Neuronal stem cell (in vitro differentiated cells): ENCODE results near the gene OR2AT4.

Source experiments
- DNase-seq: peaks from one replicate; pipeline ENCODE4 v3.0.0-alpha.2; 2013; ENCODE audit warnings: low spot score
- H2AFZ ChIP-seq: one replicate; pipeline ENCODE4 v1.6.1; 2013; ENCODE audit warnings: mild to moderate bottlenecking, low read length, inconsistent platforms
- H2AK5ac ChIP-seq: 2 replicates; pipeline ENCODE4 v1.6.1; 2013; ENCODE audit warnings: low read depth, mild to moderate bottlenecking, inconsistent platforms, low read length, moderate library complexity, mixed read lengths
- H2BK120ac ChIP-seq: 2 replicates; pipeline ENCODE4 v1.6.1; 2013; ENCODE audit warnings: low read depth, mild to moderate bottlenecking, inconsistent platforms, low read length, moderate library complexity, mixed read lengths
- H2BK12ac ChIP-seq: one replicate; pipeline ENCODE4 v1.6.1; 2013; ENCODE audit warnings: low read length, inconsistent platforms
- H2BK15ac ChIP-seq: 2 replicates; pipeline ENCODE4 v1.6.1; 2013; ENCODE audit warnings: mild to moderate bottlenecking, low read length, inconsistent platforms, mixed read lengths
- H2BK5ac ChIP-seq: one replicate; pipeline ENCODE4 v1.6.1; 2013; ENCODE audit warnings: inconsistent platforms, mild to moderate bottlenecking, low read length, moderate library complexity
- H3K14ac ChIP-seq: one replicate; pipeline ENCODE4 v1.6.1; 2013; ENCODE audit warnings: low read length, inconsistent platforms
- H3K18ac ChIP-seq: 2 replicates; pipeline ENCODE4 v1.6.1; 2013; ENCODE audit warnings: low read length, inconsistent platforms
- H3K23ac ChIP-seq: 2 replicates; pipeline ENCODE4 v1.6.1; 2013; ENCODE audit warnings: low read depth, mild to moderate bottlenecking, mixed read lengths, low read length, inconsistent platforms; ENCODE audit not compliant: poor library complexity
- H3K27ac ChIP-seq: replicated peaks from 3 replicates; pipeline ENCODE4 v1.5.1; 2013; ENCODE audit warnings: low read length, inconsistent platforms
- H3K27me3 ChIP-seq, 3 experiments: 2 replicates each; pipeline ENCODE4 v1.6.1; 2013; ENCODE audit warnings: low read length in 3 of 3, mild to moderate bottlenecking in 2 of 3, inconsistent platforms in 1 of 3, low read depth in 1 of 3, mixed read lengths in 1 of 3, moderate library complexity in 1 of 3; ENCODE audit not compliant: control insufficient read depth in 3 of 3, insufficient read depth in 3 of 3
- H3K36me3 ChIP-seq, 2 donors: replicated peaks in 1 of 2; 2 replicates each; pipeline ENCODE4 v1.6.1; 2013; ENCODE audit warnings: low read length in 2 of 2; ENCODE audit not compliant: control insufficient read depth in 2 of 2, insufficient read depth in 2 of 2
- H3K4ac ChIP-seq: 2 replicates; pipeline ENCODE4 v1.6.1; 2013; ENCODE audit warnings: inconsistent platforms, mild to moderate bottlenecking, low read length, moderate library complexity
- H3K4me1 ChIP-seq, 2 donors: 1 replicate in 1 of 2; 2 replicates in 1 of 2; pipeline ENCODE4 v1.6.1; 2013; ENCODE audit warnings: low read length in 2 of 2, low read depth in 1 of 2; ENCODE audit not compliant: control insufficient read depth in 2 of 2, insufficient read depth in 1 of 2
- H3K4me2 ChIP-seq: one replicate; pipeline ENCODE4 v1.6.1; 2013; ENCODE audit warnings: mild to moderate bottlenecking, low read length, inconsistent platforms; ENCODE audit not compliant: insufficient read depth, poor library complexity, severe bottlenecking
- H3K4me3 ChIP-seq, 2 donors: 2 replicates each; pipeline ENCODE4 v1.5.1; 2013; ENCODE audit warnings: low read length in 2 of 2, mild to moderate bottlenecking in 2 of 2, inconsistent platforms in 1 of 2, moderate library complexity in 1 of 2
- H3K79me1 ChIP-seq: one replicate; pipeline ENCODE4 v1.6.1; 2013; ENCODE audit warnings: low read depth, mild to moderate bottlenecking, inconsistent platforms, low read length, moderate library complexity
- H3K9ac ChIP-seq: one replicate; pipeline ENCODE4 v1.6.1; 2013; ENCODE audit warnings: mild to moderate bottlenecking, low read depth, low read length, inconsistent platforms; ENCODE audit not compliant: poor library complexity
- H3K9me3 ChIP-seq, 2 donors: replicated peaks in 1 of 2; 2 replicates each; pipeline versions ENCODE3 to v1.6.1; 2013; ENCODE audit warnings: low read length in 2 of 2, mild to moderate bottlenecking in 2 of 2, inconsistent platforms in 1 of 2, low read depth in 1 of 2, mixed read lengths in 1 of 2, moderate library complexity in 1 of 2; ENCODE audit not compliant: control insufficient read depth in 2 of 2, insufficient read depth in 1 of 2
- H4K8ac ChIP-seq: one replicate; pipeline ENCODE4 v1.6.1; 2013; ENCODE audit warnings: low read depth, mild to moderate bottlenecking, inconsistent platforms, low read length, moderate library complexity
- H4K91ac ChIP-seq: one replicate; pipeline ENCODE4 v1.6.1; 2013; ENCODE audit warnings: low read length, low read depth, mild to moderate bottlenecking, inconsistent platforms; ENCODE audit not compliant: poor library complexity
- WGBS, 2 donors: extraction: QIAGEN DNeasy Blood & Tissue Kit; methylation state at CpG; one replicate each; pipeline ENCODE4 v1.1.7; 2013; ENCODE audit warnings: missing lambda C conversion rate in 2 of 2, mixed read lengths in 1 of 2; ENCODE audit not compliant: insufficient read length in 2 of 2, insufficient replicate concordance in 1 of 2; ENCODE audit errors: extremely low coverage in 2 of 2; 5-methylcytosine and 5-hydroxymethylcytosine counted together

The OR2AT4 gene

GRCh38 chr11:75082601-75083216, 14.0 kb downstream of the OR2AT4 start:
- Histone ChIP-seq H2BK12ac (no peak overlapping the region), H3K27me3 (peaks cover 0 to 7% (median 0%) of the 10 kb centered on the region in 3 experiments), H3K4me3 (no peak overlapping the region), H3K18ac (no peak overlapping the region), H2AK5ac (no peak overlapping the region), H3K4me2 (no peak overlapping the region), H4K91ac (no peak overlapping the region), H3K4ac (no peak overlapping the region), H3K79me1 (no peaks in the 10 kb centered on the region), H2BK15ac (no peak overlapping the region), H2AFZ (no peak overlapping the region), H4K8ac (no peak overlapping the region), H3K23ac (no peak overlapping the region), H3K4me1 (no peaks in the 10 kb centered on the region), H3K9ac (no peak overlapping the region), H3K27ac (no peak overlapping the region), H3K14ac (no peak overlapping the region), H3K36me3 (no peaks in the 10 kb centered on the region), H2BK120ac (no peak overlapping the region), H2BK5ac (no peak overlapping the region), H3K9me3 (no peaks in the 10 kb centered on the region)
- WGBS, 2 donors = no CpG with 5 or more reads among the region's 8 CpGs
- DNase-seq = no peak

- Histone ChIP-seq H3K9ac (no peak overlapping the region), H3K4ac (no peak overlapping the region), H3K79me1 (no peaks in the 10 kb centered on the region), H2AK5ac (no peak overlapping the region), H3K4me1 (no peaks in the 10 kb centered on the region), H2AFZ (no peak overlapping the region), H4K8ac (no peak overlapping the region), H2BK5ac (no peak overlapping the region), H3K4me2 (no peak overlapping the region), H2BK12ac (no peak overlapping the region), H3K9me3 (no peaks in the 10 kb centered on the region), H3K27ac (no peak overlapping the region), H2BK15ac (no peak overlapping the region), H3K14ac (no peak overlapping the region), H3K27me3 (peaks cover 0 to 4% (median 0%) of the 10 kb centered on the region in 3 experiments), H4K91ac (no peak overlapping the region), H3K36me3 (no peaks in the 10 kb centered on the region), H3K4me3 (no peak overlapping the region), H3K18ac (no peak overlapping the region), H3K23ac (no peak overlapping the region), H2BK120ac (no peak overlapping the region)
- no peak for DNase-seq
- 100% methylated on average over 1 of the region's 4 CpGs; no CpG with 5 or more reads in 1 of the 2 donors for WGBS, 2 donors
These were observed 17.1 kb downstream of the OR2AT4 start for GRCh38 chr11:75079546-75079945.

- H3K4me2 ChIP-seq = no peak overlapping the region
- H3K79me1 ChIP-seq = no peaks in the 10 kb centered on the region
- H3K14ac ChIP-seq = no peak overlapping the region
- H4K8ac ChIP-seq = no peak overlapping the region
- no peaks in the 10 kb centered on the region for H3K4me1 ChIP-seq
- no peak overlapping the region for H2BK15ac ChIP-seq
- H3K9me3 ChIP-seq = no peaks in the 10 kb centered on the region
- H3K23ac ChIP-seq = no peak overlapping the region
- no peak for DNase-seq
- no peaks in the 10 kb centered on the region for H3K36me3 ChIP-seq
- no peak overlapping the region for H2BK5ac ChIP-seq
- WGBS, 2 donors = no CpG with 5 or more reads among the region's 2 CpGs
- no peak overlapping the region for H3K4ac ChIP-seq
- no peak overlapping the region for H3K27ac ChIP-seq
- no peak overlapping the region for H3K9ac ChIP-seq
- H2AFZ ChIP-seq = no peak overlapping the region
- H2BK120ac ChIP-seq = no peak overlapping the region
- no peak overlapping the region for H2AK5ac ChIP-seq
- peaks cover 0 to 7% (median 0%) of the 10 kb centered on the region in 3 experiments for H3K27me3 ChIP-seq
- H4K91ac ChIP-seq = no peak overlapping the region
- no peak overlapping the region for H3K18ac ChIP-seq
- no peak overlapping the region for H3K4me3 ChIP-seq
- H2BK12ac ChIP-seq = no peak overlapping the region
These were observed 18.4 kb downstream of the OR2AT4 start for GRCh38 chr11:75078233-75078632.

- peaks cover 0 to 4% of the 10 kb centered on the region in 2 donors for H3K4me1 ChIP-seq
- WGBS, 2 donors = no CpG with 5 or more reads among the region's 7 CpGs
- H4K91ac ChIP-seq = no peak overlapping the region
- no peak overlapping the region for H4K8ac ChIP-seq
- no peaks in the 10 kb centered on the region for H3K36me3 ChIP-seq
- H3K14ac ChIP-seq = no peak overlapping the region
- no peak overlapping the region for H2BK12ac ChIP-seq
- no peak overlapping the region for H2BK5ac ChIP-seq
- H2AFZ ChIP-seq = no peak overlapping the region
- H3K4ac ChIP-seq = no peak overlapping the region
- no peak for DNase-seq
- H3K18ac ChIP-seq = no peak overlapping the region
- no peak overlapping the region for H3K4me3 ChIP-seq
- no peaks in the 10 kb centered on the region for H3K9me3 ChIP-seq
- no peaks in the 10 kb centered on the region for H3K79me1 ChIP-seq
- no peak overlapping the region for H3K4me2 ChIP-seq
- H2BK15ac ChIP-seq = no peak overlapping the region
- H2BK120ac ChIP-seq = no peak overlapping the region
- peaks cover 0 to 7% (median 0%) of the 10 kb centered on the region in 3 experiments for H3K27me3 ChIP-seq
- H3K27ac ChIP-seq = no peak overlapping the region
- H3K9ac ChIP-seq = no peak overlapping the region
- H3K23ac ChIP-seq = no peak overlapping the region
- no peak overlapping the region for H2AK5ac ChIP-seq
These were observed 19.4 kb downstream of the OR2AT4 start for GRCh38 chr11:75077316-75077715.
